ENCODE data around the gene PCDHGB6.
"Not testable (repeated sequence)": the region's sequence is repeated elsewhere in the genome, so short reads cannot be mapped to it uniquely, and the experiment has no call there.

DNA sequence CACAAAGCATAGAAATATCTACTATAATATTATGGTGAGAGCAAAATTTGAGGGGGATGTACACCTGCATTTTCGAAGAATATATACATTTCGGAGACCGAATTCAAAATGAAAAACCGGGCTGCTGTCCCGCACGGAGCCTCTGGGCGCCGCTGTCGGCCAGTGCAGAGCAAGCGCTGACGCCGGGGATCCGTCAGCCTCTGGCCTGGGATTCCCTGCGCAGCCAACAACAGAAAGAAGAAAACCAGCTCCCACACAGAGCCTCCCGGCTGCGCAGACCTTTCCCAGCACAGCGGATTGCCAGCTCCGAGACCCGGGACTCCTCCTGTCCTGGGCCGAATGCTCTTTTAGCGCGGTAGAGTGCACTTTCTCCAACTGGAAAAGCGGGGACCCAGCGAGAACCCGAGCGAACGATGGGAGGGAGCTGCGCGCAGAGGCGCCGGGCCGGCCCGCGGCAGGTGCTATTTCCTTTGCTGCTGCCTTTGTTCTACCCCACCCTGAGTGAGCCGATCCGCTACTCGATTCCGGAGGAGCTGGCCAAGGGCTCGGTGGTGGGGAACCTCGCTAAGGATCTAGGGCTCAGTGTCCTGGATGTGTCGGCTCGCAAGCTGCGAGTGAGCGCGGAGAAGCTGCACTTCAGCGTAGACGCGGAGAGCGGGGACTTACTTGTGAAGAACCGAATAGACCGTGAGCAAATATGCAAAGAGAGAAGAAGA lies at the start of gene PCDHGB6:
- TF ChIP-seq, protein P1, sequence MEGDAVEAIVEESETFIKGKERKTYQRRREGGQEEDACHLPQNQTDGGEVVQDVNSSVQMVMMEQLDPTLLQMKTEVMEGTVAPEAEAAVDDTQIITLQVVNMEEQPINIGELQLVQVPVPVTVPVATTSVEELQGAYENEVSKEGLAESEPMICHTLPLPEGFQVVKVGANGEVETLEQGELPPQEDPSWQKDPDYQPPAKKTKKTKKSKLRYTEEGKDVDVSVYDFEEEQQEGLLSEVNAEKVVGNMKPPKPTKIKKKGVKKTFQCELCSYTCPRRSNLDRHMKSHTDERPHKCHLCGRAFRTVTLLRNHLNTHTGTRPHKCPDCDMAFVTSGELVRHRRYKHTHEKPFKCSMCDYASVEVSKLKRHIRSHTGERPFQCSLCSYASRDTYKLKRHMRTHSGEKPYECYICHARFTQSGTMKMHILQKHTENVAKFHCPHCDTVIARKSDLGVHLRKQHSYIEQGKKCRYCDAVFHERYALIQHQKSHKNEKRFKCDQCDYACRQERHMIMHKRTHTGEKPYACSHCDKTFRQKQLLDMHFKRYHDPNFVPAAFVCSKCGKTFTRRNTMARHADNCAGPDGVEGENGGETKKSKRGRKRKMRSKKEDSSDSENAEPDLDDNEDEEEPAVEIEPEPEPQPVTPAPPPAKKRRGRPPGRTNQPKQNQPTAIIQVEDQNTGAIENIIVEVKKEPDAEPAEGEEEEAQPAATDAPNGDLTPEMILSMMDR (IDR thresholded peaks at IDR 0.05): peak in 3 of 7 experiments; percentile 23 to 30 (median 29)
- not testable (repeated sequence) for TF ChIP-seq POLR2A, POLR2AphosphoS5, EP300 (IDR thresholded peaks at IDR 0.05)
